HS-27A (cell line): ENCODE measurements around the gene FAM124A.

ENCODE experiments used
- DNase-seq: peaks from one replicate; pipeline ENCODE4 v3.0.0-alpha.2; 2012; ENCODE audit warnings: low read depth, missing footprints

FAM124A gene

DNA sequence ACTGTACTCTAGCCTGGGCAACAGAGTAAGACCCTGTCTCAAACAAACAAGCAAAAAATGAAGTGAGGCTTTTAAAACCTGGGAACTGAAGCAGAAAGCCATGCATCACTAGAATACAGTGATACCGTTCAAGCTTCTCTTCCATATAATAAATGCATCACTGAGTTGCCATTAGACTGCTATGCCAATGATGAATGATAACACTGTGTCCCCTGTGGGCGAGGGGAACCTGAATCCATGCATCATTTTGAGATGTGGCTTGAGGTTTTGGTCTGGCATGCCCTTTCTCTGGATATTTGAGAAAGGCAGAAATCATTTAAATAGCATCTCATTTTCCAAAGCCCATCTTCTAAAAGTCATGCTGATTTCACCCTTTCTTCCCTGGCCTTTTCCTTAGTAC lies 1.5 kb upstream of the FAM124A start:
- DNase-seq: no peak

DNA sequence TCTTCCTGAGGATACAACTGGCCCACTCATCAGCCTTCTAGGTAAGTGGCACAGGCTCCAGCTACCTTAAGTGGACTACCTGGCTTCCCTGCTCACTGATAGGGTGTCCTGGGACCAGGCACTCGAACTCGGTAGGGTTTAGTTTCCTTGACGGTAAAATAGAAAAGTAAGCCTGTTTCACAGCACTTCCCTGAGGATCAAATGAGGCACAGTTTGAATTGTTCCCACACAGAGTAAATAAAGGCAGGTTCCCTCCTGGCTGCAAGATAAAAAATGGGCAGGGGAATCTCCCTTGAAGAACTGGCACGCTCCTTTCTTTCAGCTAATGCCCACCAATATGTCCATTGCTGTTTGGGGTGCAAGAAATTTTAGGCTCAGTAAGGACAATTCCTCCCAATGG lies 1.1 kb upstream of the FAM124A start:
- DNase-seq: no peak

DNA sequence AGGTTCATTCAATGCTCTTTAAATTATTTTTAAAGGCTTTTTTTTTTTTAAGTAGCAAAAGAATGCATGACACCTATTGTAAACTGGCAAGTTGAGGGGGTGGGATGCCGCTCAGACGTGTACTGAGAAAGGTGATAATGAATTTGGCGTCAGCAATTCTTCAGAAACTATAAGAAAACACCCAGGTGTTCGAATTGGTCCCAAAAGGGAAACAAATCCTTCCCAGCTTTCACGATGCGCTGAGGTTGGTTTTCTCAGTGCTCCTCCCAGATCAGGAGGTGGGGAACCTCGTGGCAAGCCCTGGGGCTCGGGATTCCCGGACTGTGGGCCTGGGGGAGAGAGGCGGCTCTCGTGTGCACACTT lies 543 bp upstream of the FAM124A start:
- DNase-seq: no peak

DNA sequence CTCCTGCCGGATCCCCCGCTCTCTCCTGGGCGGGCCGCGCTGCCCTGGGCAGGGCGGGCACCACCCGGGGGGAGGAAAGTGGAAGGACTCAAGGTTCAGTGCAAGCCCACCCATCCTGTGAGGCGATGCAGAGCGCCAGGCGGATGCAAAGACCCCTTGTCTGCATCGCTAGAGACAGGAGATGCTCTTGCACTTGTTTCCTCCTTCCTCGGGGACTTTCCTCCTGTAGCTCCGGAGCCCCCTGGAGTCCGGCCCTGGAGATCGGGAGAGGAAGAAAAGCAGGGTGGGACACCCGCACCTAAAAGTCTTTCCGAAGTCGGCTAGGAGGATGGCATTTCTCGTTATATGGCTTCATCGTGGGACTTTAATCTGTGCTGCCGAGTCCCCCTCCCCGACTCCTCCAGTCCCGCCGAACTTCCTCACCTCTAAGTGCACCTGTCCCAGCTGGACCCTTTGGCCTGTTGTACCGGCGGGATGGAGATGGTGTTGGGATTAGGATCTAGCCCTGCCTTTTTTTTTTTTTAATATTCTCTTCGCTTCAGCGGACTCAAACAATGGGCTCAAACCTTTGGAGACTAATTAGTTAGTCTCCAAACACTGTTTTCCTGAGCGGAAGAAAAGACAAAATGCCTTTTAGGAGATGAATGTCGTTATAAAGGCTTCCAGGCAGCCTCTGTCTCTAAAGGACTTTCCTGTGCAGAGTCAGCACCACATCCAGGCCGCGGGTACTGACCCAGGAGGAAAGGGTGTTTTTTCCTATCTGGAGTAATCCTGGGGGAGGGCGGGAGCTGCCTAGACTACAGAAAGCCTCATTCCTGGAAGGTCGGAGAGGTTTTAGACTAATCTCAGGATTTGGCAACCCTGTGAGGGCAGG lies 725 bp downstream of the FAM124A start:
- DNase-seq: no peak

DNA sequence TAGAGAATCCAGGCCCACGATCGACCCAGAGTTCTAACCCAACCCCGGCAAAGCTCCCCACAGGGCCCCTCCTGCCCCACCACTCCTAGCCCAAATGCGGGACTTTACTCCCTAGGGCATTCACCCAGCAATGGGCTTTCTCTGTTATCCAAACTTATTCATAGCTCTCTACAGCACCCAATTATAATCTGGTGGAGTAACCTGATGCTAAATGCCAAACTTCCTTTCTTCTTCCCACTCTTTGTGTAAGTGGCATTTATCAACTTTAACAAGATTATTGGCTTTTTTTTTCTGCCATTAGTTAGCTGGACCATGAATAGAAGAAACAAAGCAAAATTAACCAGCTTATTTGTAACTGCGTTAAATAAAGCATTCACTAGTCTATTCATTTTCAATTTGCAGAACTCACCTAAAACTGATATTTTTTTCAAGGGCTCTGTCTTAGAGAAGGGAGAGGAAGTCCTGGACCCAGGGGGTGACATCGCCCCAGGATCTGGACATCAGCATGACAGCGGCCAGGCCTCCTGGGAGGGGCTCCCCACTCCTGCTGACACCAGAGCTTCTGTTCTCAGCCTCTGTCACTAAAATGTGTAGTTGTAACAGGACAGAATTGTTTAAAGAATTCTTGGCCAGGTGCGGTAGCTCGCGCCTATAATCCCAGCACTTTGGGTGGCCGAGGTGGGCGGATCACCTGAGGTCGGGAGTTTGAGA lies 1.5 kb downstream of the FAM124A start:
- DNase-seq: no peak

DNA sequence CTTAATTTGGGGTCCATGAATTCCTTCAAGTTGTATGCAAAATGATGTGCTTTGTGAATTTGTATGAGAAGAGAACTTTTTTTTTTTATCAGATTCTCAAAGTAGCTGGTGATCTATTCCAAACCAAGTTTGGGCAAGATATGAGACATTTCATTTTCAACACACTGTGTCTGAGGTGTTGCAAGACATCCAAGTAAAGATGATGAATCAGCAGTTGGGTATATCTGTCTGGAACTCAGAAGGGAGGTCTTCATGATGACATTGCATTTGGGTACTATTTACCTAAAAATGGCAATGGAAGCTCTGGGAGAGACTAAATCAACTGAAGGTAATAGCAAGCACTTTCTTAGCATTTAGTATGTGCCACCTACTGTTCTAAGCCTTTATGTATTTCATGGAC lies 2.8 kb downstream of the FAM124A start:
- DNase-seq: no peak

DNA sequence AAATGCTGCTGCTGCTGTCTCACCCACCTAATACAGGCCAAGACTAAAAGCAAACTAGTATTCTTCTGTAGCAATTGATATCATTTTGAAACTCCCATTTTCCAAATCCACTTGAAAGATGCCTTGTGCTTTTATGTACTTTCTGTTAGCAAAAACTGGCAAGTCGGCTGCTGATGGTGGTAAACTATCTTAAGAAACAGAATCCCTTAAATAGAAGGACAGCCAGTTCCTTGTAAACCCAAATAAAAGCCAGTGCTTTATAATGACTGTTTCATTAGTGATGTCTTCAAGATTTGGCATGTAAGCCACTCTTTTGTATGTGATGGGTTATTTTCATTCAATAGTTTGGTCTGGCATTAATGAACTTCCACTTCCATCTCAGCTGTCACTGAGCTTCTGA lies 5.2 kb downstream of the FAM124A start:
- no peak for DNase-seq

DNA sequence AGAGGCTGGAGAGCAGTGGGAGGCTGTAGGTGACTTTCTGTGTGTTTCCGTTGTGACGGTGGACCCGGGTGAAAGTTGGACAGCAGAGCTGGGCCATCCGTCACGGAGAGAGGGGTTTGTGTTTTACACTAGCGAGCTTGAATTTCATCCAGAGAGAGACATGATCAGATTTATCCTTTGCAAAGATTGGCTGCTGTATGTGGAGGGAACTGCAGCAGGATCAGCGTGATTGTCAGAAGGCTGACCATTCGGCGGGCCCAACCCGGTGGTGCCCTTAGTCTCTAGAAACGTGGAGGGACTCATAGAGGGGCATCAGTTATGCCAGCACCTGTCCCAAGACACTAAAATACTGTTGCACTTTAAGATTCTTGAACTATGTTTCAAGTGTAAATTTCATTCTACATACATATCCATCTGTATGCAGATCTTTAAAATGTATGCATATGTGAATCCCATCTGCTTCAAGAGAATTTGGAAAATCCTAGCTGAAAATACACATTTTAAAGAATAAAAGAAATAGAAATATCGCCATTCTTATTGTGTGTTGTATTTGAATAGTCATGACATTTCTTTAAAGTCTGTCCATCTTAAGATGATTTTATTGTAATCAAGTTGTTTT lies 7.0 kb downstream of the FAM124A start:
- no peak for DNase-seq

DNA sequence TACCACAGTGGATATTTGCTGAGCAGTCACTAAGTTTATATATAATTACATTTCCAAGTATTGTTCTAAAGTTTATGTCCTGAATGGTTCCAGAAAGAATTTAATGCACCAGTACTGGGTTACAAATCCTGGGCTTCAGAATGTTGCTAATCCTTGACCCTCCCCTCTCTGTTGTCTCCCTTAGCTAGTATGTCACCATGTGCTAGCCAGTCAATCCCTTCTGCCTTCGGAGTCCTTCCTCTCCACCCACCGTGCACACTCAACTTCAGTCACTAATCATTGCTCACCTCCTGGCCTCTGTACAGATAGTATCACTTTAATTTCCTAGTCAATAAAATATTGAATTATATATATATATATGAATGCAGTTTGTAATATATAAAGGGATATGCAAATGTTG lies 7.5 kb downstream of the FAM124A start:
- DNase-seq: no peak

DNA sequence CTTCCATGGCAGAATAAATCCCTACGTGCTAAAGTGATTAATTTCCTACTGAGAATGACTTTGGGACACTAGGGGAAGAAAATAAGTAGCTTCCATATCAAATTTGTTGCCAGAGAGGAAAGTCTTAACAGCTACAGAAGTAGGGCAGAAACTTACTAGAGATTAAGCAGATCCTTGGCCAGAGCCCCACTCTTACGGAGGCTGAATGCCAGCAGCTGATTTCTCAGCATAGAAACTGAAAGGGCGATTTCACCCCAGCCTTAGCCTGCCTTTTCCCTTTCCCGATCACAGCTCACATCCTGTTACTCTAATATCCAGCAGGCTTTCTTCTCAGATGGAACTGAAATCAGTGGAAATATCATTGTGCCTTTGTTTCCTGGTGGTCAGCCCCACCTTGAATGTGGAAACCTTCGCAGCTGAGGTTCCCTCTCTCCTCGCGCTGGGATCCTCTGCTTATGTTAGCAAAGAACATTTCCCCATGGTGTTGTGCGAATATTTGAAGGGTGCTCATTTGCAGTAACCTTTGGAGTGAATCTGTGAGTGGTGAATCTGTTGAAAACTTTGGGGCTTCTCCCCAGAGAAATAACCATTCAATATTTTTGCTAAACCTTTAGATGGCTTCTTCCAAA lies 8.4 kb downstream of the FAM124A start:
- no peak for DNase-seq

DNA sequence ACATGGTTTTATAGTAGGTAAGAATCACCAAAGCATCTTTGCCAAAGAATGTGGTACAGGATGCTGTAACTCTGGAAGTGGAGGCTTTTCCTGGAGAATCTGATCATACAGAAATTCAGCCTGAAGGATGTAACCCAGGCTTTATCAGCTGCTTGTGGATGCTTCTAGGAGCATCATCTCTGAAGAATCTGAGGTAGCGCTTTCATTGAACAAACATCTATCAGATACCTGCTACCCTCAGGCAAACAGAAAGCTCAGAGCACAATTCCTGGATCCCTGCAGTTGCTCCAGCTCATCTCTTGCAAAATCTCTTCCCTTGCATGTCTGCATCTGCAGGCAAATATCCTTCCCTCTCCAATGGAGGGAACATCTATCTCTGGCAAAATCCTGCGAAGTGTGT lies 9.3 kb downstream of the FAM124A start:
- DNase-seq: no peak

DNA sequence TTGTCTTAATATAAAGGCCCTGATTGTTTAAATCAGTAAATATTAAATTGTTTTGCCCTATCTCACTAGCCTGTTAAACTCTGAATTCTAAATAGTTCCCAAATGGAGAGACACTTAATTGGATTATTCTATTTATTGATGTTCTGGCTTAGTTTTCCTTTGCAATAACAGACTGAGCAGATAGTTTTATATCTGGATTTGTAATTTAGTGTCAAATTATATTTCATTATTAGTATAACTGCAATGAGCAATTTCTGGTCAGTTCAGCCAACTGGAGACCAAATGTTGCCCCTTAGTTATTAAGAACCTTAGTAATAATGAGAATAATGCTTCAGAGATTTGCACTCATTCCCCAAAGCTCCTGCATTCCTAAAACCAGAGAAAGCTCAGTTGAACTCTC lies 10.1 kb downstream of the FAM124A start:
- no peak for DNase-seq

DNA sequence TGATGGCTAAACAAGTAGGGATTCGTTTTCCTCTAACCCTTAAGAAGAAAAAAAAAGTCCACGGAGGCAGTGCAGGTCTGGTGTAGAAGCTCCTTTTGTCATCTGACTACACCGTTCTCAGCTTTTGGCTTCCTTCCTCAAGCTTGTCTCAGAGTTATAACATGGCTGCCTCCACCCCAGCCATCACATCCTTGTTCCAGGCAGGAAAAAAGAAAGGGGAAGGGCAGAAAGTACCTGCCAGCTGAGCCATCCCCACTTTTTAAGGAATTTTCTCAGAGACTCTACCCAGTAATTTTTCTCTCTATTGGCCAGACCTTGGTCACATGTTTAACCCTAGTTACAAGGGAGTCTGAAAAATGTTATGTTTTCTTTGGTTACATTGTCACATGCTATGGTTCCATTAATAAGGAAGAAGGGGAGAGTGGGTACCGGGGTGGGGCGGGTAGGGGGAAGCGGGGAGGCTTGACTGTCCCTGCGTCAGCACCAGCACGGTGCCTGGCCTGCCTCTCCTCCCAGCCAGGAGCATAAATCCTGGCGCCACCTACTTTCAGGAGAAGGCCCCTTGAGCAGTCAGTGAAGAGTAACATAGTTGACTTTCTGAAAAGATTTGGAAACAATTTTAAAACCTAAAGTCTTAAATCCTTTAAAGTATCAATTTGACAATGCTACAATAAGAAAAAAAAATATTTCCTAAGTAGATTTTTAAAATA lies 11.1 kb downstream of the FAM124A start:
- DNase-seq: no peak

DNA sequence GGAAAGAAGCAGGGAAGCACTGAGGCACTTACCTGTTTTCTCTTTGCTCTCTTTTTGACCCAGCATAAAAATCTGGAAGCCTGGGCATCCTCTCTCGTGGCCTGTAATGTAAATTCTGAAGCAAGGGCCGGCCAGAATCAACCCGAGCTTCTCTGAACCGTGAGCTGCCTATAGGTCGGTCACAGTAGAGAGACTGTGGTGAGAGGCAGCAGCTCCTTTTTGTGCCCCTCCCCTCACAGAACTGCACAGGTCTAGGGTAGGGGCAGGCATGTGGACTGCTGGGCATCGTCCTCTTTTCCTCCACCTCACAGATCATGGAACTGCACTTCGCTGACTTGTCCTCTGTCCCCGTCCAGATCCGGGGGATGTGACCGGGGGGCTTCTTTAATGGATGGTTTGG lies 12.5 kb downstream of the FAM124A start:
- no peak for DNase-seq

DNA sequence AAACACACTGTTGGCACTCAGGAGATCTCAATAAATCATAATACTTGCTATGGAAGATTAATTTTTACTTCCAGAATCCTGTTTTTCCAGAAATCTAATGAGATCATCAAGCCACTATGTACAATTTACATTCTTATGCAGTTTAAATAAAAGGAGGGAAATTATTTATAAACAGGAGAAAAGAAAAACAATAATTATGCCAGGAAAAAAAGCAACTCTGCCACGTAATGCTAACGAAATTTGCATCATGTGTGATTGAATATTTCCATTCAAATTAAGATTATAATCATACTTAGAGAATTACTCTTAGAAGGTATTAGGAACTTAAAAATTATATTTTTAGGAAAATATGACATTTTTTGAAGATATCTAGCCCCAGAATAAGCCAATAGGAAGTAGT lies 13.0 kb downstream of the FAM124A start:
- no peak for DNase-seq

DNA sequence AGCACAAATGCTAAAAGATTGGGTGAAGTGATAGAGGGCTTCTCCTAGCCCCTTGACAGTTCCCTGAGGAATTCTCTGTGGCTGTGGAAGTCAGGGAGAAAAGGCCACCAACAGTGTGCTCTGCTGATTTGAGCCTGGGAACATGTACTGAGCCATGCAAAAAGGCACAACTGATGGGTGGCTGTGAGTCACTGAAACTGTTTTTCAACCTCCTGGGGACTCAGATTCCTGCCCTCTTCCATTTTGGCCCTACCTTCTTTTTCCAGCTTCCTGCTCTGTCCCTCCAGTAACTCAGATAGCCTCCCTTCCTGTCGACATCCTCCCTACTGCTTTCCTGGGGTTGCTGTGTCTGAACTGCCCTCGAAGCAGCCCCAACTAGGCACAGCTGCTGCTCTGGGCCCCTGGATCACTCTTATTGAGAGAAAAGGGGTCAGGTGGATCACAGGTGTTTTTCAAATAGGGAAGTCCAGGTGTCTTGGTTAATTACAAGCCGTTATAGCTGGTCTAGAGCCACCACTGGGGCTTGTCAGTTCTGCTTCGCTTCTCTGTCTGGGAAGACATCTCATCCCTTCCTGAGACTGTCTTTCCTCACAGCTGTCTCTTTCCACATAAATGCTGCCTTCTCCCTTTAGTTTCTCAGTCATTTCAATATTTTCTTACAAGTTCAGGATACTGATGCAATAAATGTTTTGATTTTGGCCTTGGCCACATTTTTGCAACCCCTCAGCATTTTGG lies 13.7 kb downstream of the FAM124A start:
- no peak for DNase-seq

DNA sequence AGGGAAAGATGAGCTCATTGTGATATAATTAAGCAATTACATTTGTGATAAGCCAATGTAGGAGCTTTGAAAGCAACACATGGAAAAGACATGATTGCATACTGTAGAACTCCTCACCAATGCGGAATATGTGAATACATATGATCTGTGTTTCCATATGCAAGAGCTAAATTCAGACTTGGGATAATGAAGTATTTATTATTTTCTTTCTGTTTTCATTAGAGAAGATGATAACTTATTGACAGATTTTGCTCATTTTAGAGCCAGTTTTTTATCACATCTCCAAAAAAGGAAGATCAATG lies 14.2 kb downstream of the FAM124A start:
- DNase-seq: no peak

DNA sequence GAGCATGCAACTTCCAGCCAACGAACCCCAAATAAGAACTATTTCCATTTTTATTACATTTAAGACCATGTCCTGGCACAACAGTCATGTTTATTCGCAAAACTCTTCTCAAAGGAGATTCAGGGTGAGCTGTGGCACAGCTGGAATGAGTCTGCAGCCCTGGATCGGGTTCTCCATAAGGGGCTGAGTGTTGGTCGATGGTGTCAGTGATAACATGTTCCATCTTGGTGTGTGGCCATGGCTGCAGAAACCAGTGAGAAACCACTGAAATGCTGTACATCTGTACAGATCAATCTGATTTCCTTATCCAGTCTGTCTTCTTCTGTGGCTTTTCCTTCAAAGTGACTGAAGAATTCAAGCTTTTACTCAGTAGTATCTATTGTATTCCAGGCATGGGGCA lies 15.2 kb downstream of the FAM124A start:
- no peak for DNase-seq

DNA sequence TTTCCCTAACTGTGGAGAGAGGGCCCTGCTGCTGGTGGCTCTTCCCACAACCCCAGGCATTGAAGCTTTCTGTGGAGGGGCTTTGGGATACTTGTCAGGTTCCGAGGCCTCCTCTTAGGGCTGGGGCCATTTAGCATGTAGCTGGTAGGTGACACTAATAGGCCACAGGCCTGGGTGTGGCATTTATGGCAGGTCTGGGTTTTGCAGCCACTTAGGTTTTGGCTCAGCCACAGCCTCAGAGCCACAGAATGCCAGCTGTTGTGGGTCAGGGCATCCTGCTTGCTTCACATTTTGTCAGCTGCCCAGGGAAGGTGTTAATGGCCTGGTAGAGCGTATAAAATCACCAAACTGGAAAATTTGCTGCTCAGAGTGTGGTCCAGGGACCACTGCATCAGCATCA lies 15.7 kb downstream of the FAM124A start:
- no peak for DNase-seq

DNA sequence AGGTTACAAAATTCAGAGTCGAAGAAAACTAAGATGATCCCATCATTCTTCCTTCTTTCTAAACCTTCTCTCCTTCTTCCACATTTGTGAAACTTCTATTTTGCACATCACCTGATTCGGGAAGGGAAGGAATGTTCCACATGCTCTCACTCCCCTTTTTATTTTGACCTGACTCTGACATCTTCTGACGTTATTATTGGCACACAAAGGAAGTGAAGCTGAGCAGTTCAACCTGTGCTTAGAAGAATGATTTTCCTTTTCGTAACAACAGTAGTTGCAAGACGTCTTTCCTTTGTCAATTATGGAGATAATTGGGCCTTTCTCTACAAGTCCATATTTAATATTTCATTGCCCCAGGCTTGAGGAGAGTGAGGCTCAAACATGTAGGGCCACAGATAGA lies 18.0 kb downstream of the FAM124A start:
- DNase-seq: no peak

DNA sequence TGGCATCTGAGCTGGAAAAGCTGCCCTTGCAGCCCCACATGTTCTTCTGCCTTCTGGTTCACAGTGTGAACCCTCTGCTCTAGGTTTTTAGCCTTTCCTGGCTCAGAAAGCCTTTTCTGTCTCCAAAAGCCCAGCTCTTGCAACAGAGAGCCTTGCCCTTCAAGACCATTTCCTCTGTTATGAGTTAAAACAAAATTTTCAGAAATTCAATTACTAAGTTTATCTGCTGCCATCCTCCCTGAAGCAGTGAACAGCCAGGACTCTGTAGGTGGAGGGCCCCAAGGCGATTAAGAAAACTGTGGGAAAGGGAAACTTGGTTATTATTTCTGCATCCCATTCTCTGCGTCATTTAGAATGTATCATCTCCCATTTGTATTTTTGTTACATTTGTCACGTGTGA lies 18.8 kb downstream of the FAM124A start:
- DNase-seq: no peak

DNA sequence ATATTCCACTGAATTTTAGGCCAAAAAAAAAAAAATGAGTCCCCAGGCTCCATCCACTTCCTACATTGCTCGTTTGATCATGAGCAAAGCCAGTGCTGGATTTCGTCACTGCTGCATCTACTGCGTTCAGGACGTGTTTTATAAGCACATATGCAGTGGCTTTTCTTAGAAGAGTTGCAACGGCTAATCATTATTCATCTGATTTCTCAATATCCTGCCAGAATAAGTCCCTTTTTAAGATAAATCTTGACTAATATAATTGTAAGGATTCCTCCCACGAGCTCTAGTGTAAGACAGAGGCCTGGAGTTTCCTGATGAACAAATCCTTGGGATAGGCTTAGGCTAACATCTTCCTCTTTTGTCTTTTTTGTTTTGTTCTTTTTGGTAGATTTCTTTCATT lies 19.5 kb downstream of the FAM124A start:
- no peak for DNase-seq
